ENCODE data around the gene TENT4A.

TENT4A gene

GRCh38 chr5:6792376-6792775 is 79.1 kb downstream of the TENT4A start:
- Histone ChIP-seq H2BK12ac (ENCODE audit: low read length in 2 of 2) (no peak overlapping the region), H3K36me3 (ENCODE audit: control insufficient read depth in 1 of 2, insufficient read depth in 2 of 2, low read depth in 1 of 2, low read length in 2 of 2) (no peaks in the 10 kb centered on the region), H3K23ac (ENCODE audit: low read length in 2 of 2) (no peak overlapping the region), H2BK120ac (ENCODE audit: low read depth, low read length) (no peak overlapping the region), H3K27ac (ENCODE audit: low read length, poor library complexity, severe bottlenecking) (no peak overlapping the region), H3K9me3 (ENCODE audit: control insufficient read depth, low read length) (no peaks in the 10 kb centered on the region), H3K4me2 (ENCODE audit: low read length, poor library complexity, severe bottlenecking) (no peak overlapping the region), H3K4me1 (ENCODE audit: control insufficient read depth, insufficient read depth, low read depth, low read length) (no peaks in the 10 kb centered on the region), H3K18ac (ENCODE audit: low read depth in 1 of 2, low read length in 2 of 2) (no peak overlapping the region), H3K4me3 (ENCODE audit: insufficient read depth in 1 of 2, low read depth in 1 of 2, low read length in 2 of 2) (no peak overlapping the region), H3K79me1 (replicated peaks; ENCODE audit: low read length, poor library complexity, severe bottlenecking) (no peaks in the 10 kb centered on the region), H2BK15ac (ENCODE audit: low read depth, poor library complexity, severe bottlenecking) (no peak overlapping the region), H3K27me3 (ENCODE audit: control insufficient read depth in 1 of 2, insufficient read depth in 1 of 2, low read length in 2 of 2) (peaks cover 6 to 12% of the 10 kb centered on the region in 2 experiments), H3K9ac (ENCODE audit: low read length) (no peak overlapping the region), H2BK5ac (ENCODE audit: low read depth, low read length, poor library complexity, severe bottlenecking) (no peak overlapping the region), H4K8ac (ENCODE audit: low read length) (no peak overlapping the region), H4K91ac (ENCODE audit: low read length) (no peak overlapping the region), H3K4ac (ENCODE audit: low read depth in 1 of 2, low read length in 2 of 2) (no peak overlapping the region), H2AFZ (ENCODE audit: low read depth, low read length) (no peak overlapping the region), H2AK5ac (ENCODE audit: low read length, severe bottlenecking) (no peak overlapping the region), H3K14ac (ENCODE audit: low read length in 2 of 2) (no peak overlapping the region)
- DNase-seq, result no peak
- WGBS, result 76% methylated on average over 3 of the region's 5 CpGs

- Histone ChIP-seq H3K4ac (ENCODE audit: low read depth in 1 of 2, low read length in 2 of 2) (no peak overlapping the region), H3K9ac (ENCODE audit: low read length) (no peak overlapping the region), H2AFZ (ENCODE audit: low read depth, low read length) (no peak overlapping the region), H3K27ac (ENCODE audit: low read length, poor library complexity, severe bottlenecking) (no peak overlapping the region), H4K91ac (ENCODE audit: low read length) (no peak overlapping the region), H3K36me3 (ENCODE audit: control insufficient read depth in 1 of 2, insufficient read depth in 2 of 2, low read depth in 1 of 2, low read length in 2 of 2) (no peaks in the 10 kb centered on the region), H3K18ac (ENCODE audit: low read depth in 1 of 2, low read length in 2 of 2) (no peak overlapping the region), H2BK120ac (ENCODE audit: low read depth, low read length) (no peak overlapping the region), H2BK5ac (ENCODE audit: low read depth, low read length, poor library complexity, severe bottlenecking) (no peak overlapping the region), H2BK12ac (ENCODE audit: low read length in 2 of 2) (no peak overlapping the region), H3K14ac (ENCODE audit: low read length in 2 of 2) (no peak overlapping the region), H3K4me2 (ENCODE audit: low read length, poor library complexity, severe bottlenecking) (no peak overlapping the region), H4K8ac (ENCODE audit: low read length) (no peak overlapping the region), H3K4me3 (ENCODE audit: insufficient read depth in 1 of 2, low read depth in 1 of 2, low read length in 2 of 2) (no peak overlapping the region), H3K23ac (ENCODE audit: low read length in 2 of 2) (no peak overlapping the region), H3K4me1 (ENCODE audit: control insufficient read depth, insufficient read depth, low read depth, low read length) (no peaks in the 10 kb centered on the region), H3K9me3 (ENCODE audit: control insufficient read depth, low read length) (no peaks in the 10 kb centered on the region), H2BK15ac (ENCODE audit: low read depth, poor library complexity, severe bottlenecking) (no peak overlapping the region), H3K79me1 (replicated peaks; ENCODE audit: low read length, poor library complexity, severe bottlenecking) (no peaks in the 10 kb centered on the region), H3K27me3 (ENCODE audit: control insufficient read depth in 1 of 2, insufficient read depth in 1 of 2, low read length in 2 of 2) (peaks cover 6 to 12% of the 10 kb centered on the region in 2 experiments), H2AK5ac (ENCODE audit: low read length, severe bottlenecking) (no peak overlapping the region)
- DNase-seq, result no peak
- 82% methylated on average over 14 of the region's 14 CpGs for WGBS
These were observed 79.8 kb downstream of the TENT4A start for GRCh38 chr5:6792911-6793471.

DNA sequence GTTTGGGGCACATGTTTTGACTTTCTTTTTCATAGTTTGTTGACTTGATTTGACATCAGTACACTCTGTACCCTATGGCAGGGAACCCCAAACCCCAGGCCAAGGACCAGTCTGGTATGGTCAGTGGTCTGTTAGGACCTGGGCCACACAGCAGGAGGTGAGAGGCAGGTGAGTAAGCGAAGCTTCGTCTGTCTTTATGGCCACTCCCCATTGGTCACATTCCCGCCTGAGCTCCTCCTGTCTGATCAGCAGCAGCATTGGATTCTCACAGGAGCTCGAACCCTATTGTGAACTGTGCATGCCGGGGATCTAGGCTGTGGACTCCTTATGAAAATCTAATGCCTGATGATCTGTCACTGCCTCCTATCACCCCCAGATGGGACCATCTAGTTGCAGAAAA is 88.0 kb downstream of the TENT4A start:
- Histone ChIP-seq H3K79me1 (replicated peaks; ENCODE audit: low read length, poor library complexity, severe bottlenecking) (no peaks in the 10 kb centered on the region), H2BK15ac (ENCODE audit: low read depth, poor library complexity, severe bottlenecking) (no peak overlapping the region), H3K23ac (ENCODE audit: low read length in 2 of 2) (no peak overlapping the region), H2BK120ac (ENCODE audit: low read depth, low read length) (no peak overlapping the region), H3K14ac (ENCODE audit: low read length in 2 of 2) (no peak overlapping the region), H3K4me3 (ENCODE audit: insufficient read depth in 1 of 2, low read depth in 1 of 2, low read length in 2 of 2) (no peak overlapping the region), H3K9ac (ENCODE audit: low read length) (no peak overlapping the region), H3K36me3 (ENCODE audit: control insufficient read depth in 1 of 2, insufficient read depth in 2 of 2, low read depth in 1 of 2, low read length in 2 of 2) (no peaks in the 10 kb centered on the region), H2AK5ac (ENCODE audit: low read length, severe bottlenecking) (no peak overlapping the region), H2BK5ac (ENCODE audit: low read depth, low read length, poor library complexity, severe bottlenecking) (no peak overlapping the region), H3K4me1 (ENCODE audit: control insufficient read depth, insufficient read depth, low read depth, low read length) (no peaks in the 10 kb centered on the region), H3K18ac (ENCODE audit: low read depth in 1 of 2, low read length in 2 of 2) (no peak overlapping the region), H3K27me3 (ENCODE audit: control insufficient read depth in 1 of 2, insufficient read depth in 1 of 2, low read length in 2 of 2) (no peaks in the 10 kb centered on the region), H3K9me3 (ENCODE audit: control insufficient read depth, low read length) (peaks cover 5% of the 10 kb centered on the region), H4K91ac (ENCODE audit: low read length) (no peak overlapping the region), H3K4me2 (ENCODE audit: low read length, poor library complexity, severe bottlenecking) (no peak overlapping the region), H2AFZ (ENCODE audit: low read depth, low read length) (no peak overlapping the region), H3K4ac (ENCODE audit: low read depth in 1 of 2, low read length in 2 of 2) (no peak overlapping the region), H4K8ac (ENCODE audit: low read length) (no peak overlapping the region), H2BK12ac (ENCODE audit: low read length in 2 of 2) (no peak overlapping the region), H3K27ac (ENCODE audit: low read length, poor library complexity, severe bottlenecking) (no peak overlapping the region)
- DNase-seq, result no peak
- WGBS, result 85% methylated on average over 5 of the region's 5 CpGs

DNA sequence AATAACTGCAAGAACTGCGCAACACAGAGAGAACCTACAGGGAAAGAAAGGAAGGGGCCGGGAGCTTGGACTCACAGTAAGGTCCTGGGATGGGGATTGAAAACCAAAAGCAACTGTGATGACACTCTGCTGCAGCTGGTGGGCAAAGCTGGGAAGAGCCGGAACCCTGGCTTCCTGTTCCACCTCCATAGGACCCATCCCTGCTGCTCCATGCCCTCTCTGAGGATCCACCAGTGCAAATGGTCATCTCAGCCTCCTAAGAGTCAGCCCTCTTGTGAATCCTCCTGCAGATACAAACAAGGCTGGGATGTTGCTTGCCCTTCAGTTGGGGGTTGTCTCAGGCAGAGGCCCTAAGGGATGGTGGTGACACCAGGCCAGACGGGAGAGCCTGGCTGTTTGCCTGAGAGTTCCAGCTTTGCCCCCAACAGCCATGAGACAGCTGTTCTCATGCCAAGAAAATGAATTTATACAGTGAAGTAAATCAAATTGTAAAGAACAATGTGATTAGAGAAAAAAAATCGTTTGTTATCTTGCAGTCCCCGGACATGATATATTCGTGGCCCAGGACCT is 90.8 kb downstream of the TENT4A start:
- H2BK5ac ChIP-seq (ENCODE audit: low read depth, low read length, poor library complexity, severe bottlenecking), result no peak overlapping the region
- no peak overlapping the region for H3K4me2 ChIP-seq (ENCODE audit: low read length, poor library complexity, severe bottlenecking)
- no peak overlapping the region for H3K4me3 ChIP-seq (ENCODE audit: insufficient read depth in 1 of 2, low read depth in 1 of 2, low read length in 2 of 2)
- H2BK120ac ChIP-seq (ENCODE audit: low read depth, low read length), result no peak overlapping the region
- no peaks in the 10 kb centered on the region for H3K79me1 ChIP-seq (replicated peaks; ENCODE audit: low read length, poor library complexity, severe bottlenecking)
- H3K4me1 ChIP-seq (ENCODE audit: control insufficient read depth, insufficient read depth, low read depth, low read length), result no peaks in the 10 kb centered on the region
- H3K18ac ChIP-seq (ENCODE audit: low read depth in 1 of 2, low read length in 2 of 2), result no peak overlapping the region
- H3K23ac ChIP-seq (ENCODE audit: low read length in 2 of 2), result no peak overlapping the region
- no peaks in the 10 kb centered on the region for H3K36me3 ChIP-seq (ENCODE audit: control insufficient read depth in 1 of 2, insufficient read depth in 2 of 2, low read depth in 1 of 2, low read length in 2 of 2)
- DNase-seq, result no peak
- no peak overlapping the region for H3K9ac ChIP-seq (ENCODE audit: low read length)
- H3K14ac ChIP-seq (ENCODE audit: low read length in 2 of 2), result no peak overlapping the region
- H2AFZ ChIP-seq (ENCODE audit: low read depth, low read length), result no peak overlapping the region
- WGBS, result 84% methylated on average over 4 of the region's 7 CpGs
- H3K9me3 ChIP-seq (ENCODE audit: control insufficient read depth, low read length), result peaks cover 11% of the 10 kb centered on the region
- H4K8ac ChIP-seq (ENCODE audit: low read length), result no peak overlapping the region
- no peak overlapping the region for H3K27ac ChIP-seq (ENCODE audit: low read length, poor library complexity, severe bottlenecking)
- H2AK5ac ChIP-seq (ENCODE audit: low read length, severe bottlenecking), result no peak overlapping the region
- H3K4ac ChIP-seq (ENCODE audit: low read depth in 1 of 2, low read length in 2 of 2), result no peak overlapping the region
- H2BK12ac ChIP-seq (ENCODE audit: low read length in 2 of 2), result no peak overlapping the region
- no peak overlapping the region for H4K91ac ChIP-seq (ENCODE audit: low read length)
- H2BK15ac ChIP-seq (ENCODE audit: low read depth, poor library complexity, severe bottlenecking), result no peak overlapping the region
- H3K27me3 ChIP-seq (ENCODE audit: control insufficient read depth in 1 of 2, insufficient read depth in 1 of 2, low read length in 2 of 2), result no peaks in the 10 kb centered on the region
